ENCODE results near the gene REELD1.

DNA sequence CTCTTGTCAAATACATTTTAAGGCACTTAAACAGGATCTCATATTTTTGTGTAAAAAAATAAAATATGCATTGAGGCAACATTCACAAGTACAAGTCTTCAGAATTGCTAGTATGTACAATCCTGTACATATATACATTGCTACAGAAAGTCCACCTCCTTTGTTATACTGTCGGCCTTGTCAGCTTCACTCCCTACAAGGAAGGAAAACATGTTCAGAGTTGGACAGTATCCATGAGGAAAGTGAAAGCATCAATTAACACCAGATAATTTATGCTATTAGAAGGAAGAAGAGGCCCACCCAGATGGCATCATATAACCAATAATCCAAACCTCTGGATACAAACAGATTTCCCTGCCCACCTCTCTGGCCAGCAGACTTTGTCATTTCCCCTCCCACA, 42.0 kb downstream of the REELD1 start:
- TF ChIP-seq CTCF (IDR thresholded peaks at IDR 0.05; ENCODE audit: insufficient read depth, low read depth, low read length) (no peak), EZH2 (IDR thresholded peaks at IDR 0.05; ENCODE audit: insufficient read depth, low read length) (no peak)

Measured in astrocyte (in vitro differentiated cells and primary cell).